Activated T-cell treated with anti-CD3 and anti-CD28 coated beads for 48 hours (primary cell): ENCODE measurements around the gene UPK3A.
"Not testable (repeated sequence)": the region's sequence is repeated elsewhere in the genome, so short reads cannot be mapped to it uniquely, and the experiment has no call there.

Experiments used
- DNase-seq: peaks from one replicate; pipeline ENCODE4 v3.0.0-alpha.2; 2020; ENCODE audit warnings: low read depth

Gene UPK3A

GRCh38 chr22:45309422-45310227, 24.9 kb downstream of the UPK3A start, which contains the start of gene FAM118A:
FAM118A (plus strand) TSS chr22:45309934; CDS start chr22:45322380, 12,446 bp downstream.
- DNase-seq = peak; percentile 95

GRCh38 chr22:45310331-45310976, 25.7 kb downstream of the UPK3A start:
- no peak for DNase-seq

- DNase-seq = no peak
Observed at GRCh38 chr22:45310977-45311531, 26.3 kb downstream of the UPK3A start.

- no peak for DNase-seq
Observed at GRCh38 chr22:45312415-45312814, 27.7 kb downstream of the UPK3A start.

GRCh38 chr22:45312856-45313255, 28.1 kb downstream of the UPK3A start:
- DNase-seq = no peak

GRCh38 chr22:45314054-45314721, 29.4 kb downstream of the UPK3A start:
- no peak for DNase-seq

GRCh38 chr22:45314786-45315185, 30.0 kb downstream of the UPK3A start:
- no peak for DNase-seq

GRCh38 chr22:45316796-45317526, 32.2 kb downstream of the UPK3A start:
- DNase-seq = no peak

GRCh38 chr22:45317551-45318167, 32.9 kb downstream of the UPK3A start:
- DNase-seq = no peak

GRCh38 chr22:45318168-45318557, 33.4 kb downstream of the UPK3A start:
- DNase-seq = peak; percentile 73

- DNase-seq = no peak
Observed at GRCh38 chr22:45318558-45319323, 34.0 kb downstream of the UPK3A start.

- no peak for DNase-seq
Observed at GRCh38 chr22:45319324-45319685, 34.6 kb downstream of the UPK3A start.

- DNase-seq = no peak
Observed at GRCh38 chr22:45320357-45320976, 35.7 kb downstream of the UPK3A start.

- DNase-seq = no peak
Observed at GRCh38 chr22:45321827-45322226, 37.1 kb downstream of the UPK3A start.

GRCh38 chr22:45322873-45323525, 38.2 kb downstream of the UPK3A start:
- no peak for DNase-seq

GRCh38 chr22:45323695-45324094, 38.9 kb downstream of the UPK3A start:
- DNase-seq = no peak

GRCh38 chr22:45324311-45324711, 39.6 kb downstream of the UPK3A start:
- no peak for DNase-seq

- DNase-seq = not testable (repeated sequence)
Observed at GRCh38 chr22:45328261-45328660, 43.5 kb downstream of the UPK3A start.

GRCh38 chr22:45328822-45329529, 44.2 kb downstream of the UPK3A start:
- no peak for DNase-seq
